ENCODE data around the gene AGRP. TPM values are rescaled to one million over a fixed set of nuclear protein-coding genes. Genes with fewer than 3 reads are reported as not detected.

The AGRP gene
- total RNA-seq, 2 donors from 2014 or later = not detected

GRCh38 chr16:67454104-67454503, 29.2 kb downstream of the AGRP start:
- Mint-ChIP-seq H3K27ac (peak overlapping the region; percentile 40), H3K27me3 (ENCODE audit: insufficient read depth) (no peaks in the 10 kb centered on the region), H3K4me1 (no peaks in the 10 kb centered on the region), H3K9me3 (no peaks in the 10 kb centered on the region), H3K36me3 (ENCODE audit: low read depth) (peaks cover 14% of the 10 kb centered on the region), H3K4me3 (no peak overlapping the region)
- Histone ChIP-seq H3K4me1 (ENCODE audit: control insufficient read depth, insufficient read depth, low read length) (no peaks in the 10 kb centered on the region), H3K9me3 (ENCODE audit: control insufficient read depth, low read length) (no peaks in the 10 kb centered on the region), H3K27ac (ENCODE audit: low read depth, low read length) (peak overlapping the region; percentile 36), H3K27me3 (ENCODE audit: control insufficient read depth, insufficient read depth, low read length, poor library complexity, severe bottlenecking) (no peaks in the 10 kb centered on the region), H3K4me3 (ENCODE audit: low read length) (no peak overlapping the region), H3K9ac (ENCODE audit: extremely low read depth, low read length, poor library complexity, severe bottlenecking) (no peak overlapping the region), H3K36me3 (ENCODE audit: control insufficient read depth, insufficient read depth, low read length) (peaks cover 14% of the 10 kb centered on the region)
- no peak for DNase-seq
- no peak for TF ChIP-seq CTCF (conservative IDR thresholded peaks at IDR 0.05)
- WGBS, 2 experiments (ENCODE audit: insufficient coverage in 1 of 2, insufficient read length in 1 of 2) = 70 to 90% methylated on average over 5 of the region's 5 CpGs

- no peaks in the 10 kb centered on the region for H3K4me1 Mint-ChIP-seq
- TF ChIP-seq CTCF (conservative IDR thresholded peaks at IDR 0.05) = no peak
- 88 to 94% methylated on average over 1 to 2 of the region's 2 CpGs for WGBS, 2 experiments (ENCODE audit: insufficient coverage in 1 of 2, insufficient read length in 1 of 2)
Measured at GRCh38 chr16:67451704-67452435, 31.5 kb downstream of the AGRP start.

GRCh38 chr16:67451061-67451703, 32.2 kb downstream of the AGRP start:
- Mint-ChIP-seq H3K27me3 (ENCODE audit: insufficient read depth) (no peaks in the 10 kb centered on the region), H3K4me3 (no peak overlapping the region), H3K4me1 (no peaks in the 10 kb centered on the region), H3K9me3 (no peaks in the 10 kb centered on the region), H3K36me3 (ENCODE audit: low read depth) (peaks cover 28% of the 10 kb centered on the region), H3K27ac (peak overlapping the region; percentile 72)
- DNase-seq = no peak
- WGBS, 2 experiments (ENCODE audit: insufficient coverage in 1 of 2, insufficient read length in 1 of 2) = 93 to 100% methylated on average over 5 to 12 of the region's 12 CpGs
- no peaks in the 10 kb centered on the region for H3K4me1 ChIP-seq (ENCODE audit: control insufficient read depth, insufficient read depth, low read length)
- H3K27ac ChIP-seq (ENCODE audit: low read depth, low read length) = no peak overlapping the region
- peaks cover 30% of the 10 kb centered on the region for H3K36me3 ChIP-seq (ENCODE audit: control insufficient read depth, insufficient read depth, low read length)
- H3K4me3 ChIP-seq (ENCODE audit: low read length) = no peak overlapping the region
- no peaks in the 10 kb centered on the region for H3K9me3 ChIP-seq (ENCODE audit: control insufficient read depth, low read length)
- H3K27me3 ChIP-seq (ENCODE audit: control insufficient read depth, insufficient read depth, low read length, poor library complexity, severe bottlenecking) = no peaks in the 10 kb centered on the region
- H3K9ac ChIP-seq (ENCODE audit: extremely low read depth, low read length, poor library complexity, severe bottlenecking) = no peak overlapping the region
- TF ChIP-seq CTCF (conservative IDR thresholded peaks at IDR 0.05) = no peak

More at GRCh38 chr16:67451704-67452435, 31.5 kb downstream of the AGRP start:
- Histone ChIP-seq H3K27me3 (ENCODE audit: control insufficient read depth, insufficient read depth, low read length, poor library complexity, severe bottlenecking) (no peaks in the 10 kb centered on the region), H3K9me3 (ENCODE audit: control insufficient read depth, low read length) (no peaks in the 10 kb centered on the region), H3K27ac (ENCODE audit: low read depth, low read length) (no peak overlapping the region), H3K4me3 (ENCODE audit: low read length) (no peak overlapping the region), H3K36me3 (ENCODE audit: control insufficient read depth, insufficient read depth, low read length) (peaks cover 30% of the 10 kb centered on the region), H3K4me1 (ENCODE audit: control insufficient read depth, insufficient read depth, low read length) (no peaks in the 10 kb centered on the region), H3K9ac (ENCODE audit: extremely low read depth, low read length, poor library complexity, severe bottlenecking) (no peak overlapping the region)
- Mint-ChIP-seq H3K27me3 (ENCODE audit: insufficient read depth) (no peaks in the 10 kb centered on the region), H3K36me3 (ENCODE audit: low read depth) (peaks cover 23% of the 10 kb centered on the region), H3K27ac (no peak overlapping the region), H3K9me3 (no peaks in the 10 kb centered on the region), H3K4me3 (no peak overlapping the region)
- no peak for DNase-seq
